ENCODE data around the gene IRX4. TPM values are rescaled to one million over a fixed set of nuclear protein-coding genes. Genes with fewer than 3 reads are reported as not detected.

Gene IRX4
- total RNA-seq, 1 donor from 2014 or later: not detected

DNA sequence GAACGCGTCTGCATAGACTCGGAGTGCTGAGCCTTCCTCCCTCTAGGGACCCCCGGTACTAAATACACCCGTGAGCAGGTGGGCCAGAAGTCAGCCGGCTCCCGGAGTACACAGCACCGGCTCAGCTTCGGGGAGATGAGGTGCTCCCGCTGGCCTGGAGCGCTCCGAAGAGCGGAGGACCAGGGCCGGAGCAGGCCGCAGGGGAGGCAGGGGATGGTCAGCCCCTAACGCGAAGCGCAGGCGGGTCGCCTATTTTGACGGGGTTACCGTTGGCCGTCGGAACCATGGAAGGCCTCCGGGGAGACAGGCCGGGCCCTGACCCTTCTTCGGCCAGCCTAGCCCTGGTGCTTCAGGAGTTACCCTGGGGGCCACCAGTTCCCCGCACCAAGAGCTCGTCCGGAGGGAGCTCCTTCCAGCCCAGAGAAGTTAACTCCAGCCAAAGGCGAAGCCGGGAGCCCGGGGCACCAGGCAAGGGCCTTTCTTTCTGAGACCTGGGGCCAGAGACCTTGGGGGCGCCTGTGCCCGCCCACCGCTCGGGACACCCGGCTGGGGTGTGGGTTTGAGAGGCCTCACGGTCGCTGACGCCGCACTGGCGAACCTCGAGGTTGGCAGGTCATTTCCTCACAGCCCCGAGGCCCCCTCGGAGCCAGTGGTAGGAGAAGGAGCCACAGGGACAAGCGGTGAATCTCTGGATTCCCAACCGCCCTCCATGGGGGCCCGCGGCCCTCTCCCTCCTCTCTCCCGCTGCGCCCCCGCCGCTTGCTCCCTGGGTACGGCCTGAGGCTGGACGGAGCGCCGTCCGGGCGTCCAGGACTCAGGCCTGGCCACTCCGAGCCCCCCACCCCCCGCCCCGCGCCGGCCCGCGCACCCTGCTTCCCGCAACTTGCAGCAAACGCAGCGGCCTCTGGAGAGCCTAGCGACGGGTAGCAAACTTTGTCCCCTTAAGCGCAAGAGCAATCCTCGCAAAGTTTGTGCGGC lies 3.4 kb upstream of the IRX4 start:
- peak; percentile 32 for DNase-seq
- Histone ChIP-seq H3K4me3 (no peak overlapping the region), H3K36me3 (no peaks in the 10 kb centered on the region), H3K27ac (no peak overlapping the region), H3K9me3 (no peaks in the 10 kb centered on the region), H3K4me1 (peaks cover 28% of the 10 kb centered on the region), H3K27me3 (ENCODE audit: low read depth) (peaks cover 99% of the 10 kb centered on the region)
- intact Hi-C loops (cut with DNase I): no loop called here
- no peak for ATAC-seq
- TF ChIP-seq, protein P1, sequence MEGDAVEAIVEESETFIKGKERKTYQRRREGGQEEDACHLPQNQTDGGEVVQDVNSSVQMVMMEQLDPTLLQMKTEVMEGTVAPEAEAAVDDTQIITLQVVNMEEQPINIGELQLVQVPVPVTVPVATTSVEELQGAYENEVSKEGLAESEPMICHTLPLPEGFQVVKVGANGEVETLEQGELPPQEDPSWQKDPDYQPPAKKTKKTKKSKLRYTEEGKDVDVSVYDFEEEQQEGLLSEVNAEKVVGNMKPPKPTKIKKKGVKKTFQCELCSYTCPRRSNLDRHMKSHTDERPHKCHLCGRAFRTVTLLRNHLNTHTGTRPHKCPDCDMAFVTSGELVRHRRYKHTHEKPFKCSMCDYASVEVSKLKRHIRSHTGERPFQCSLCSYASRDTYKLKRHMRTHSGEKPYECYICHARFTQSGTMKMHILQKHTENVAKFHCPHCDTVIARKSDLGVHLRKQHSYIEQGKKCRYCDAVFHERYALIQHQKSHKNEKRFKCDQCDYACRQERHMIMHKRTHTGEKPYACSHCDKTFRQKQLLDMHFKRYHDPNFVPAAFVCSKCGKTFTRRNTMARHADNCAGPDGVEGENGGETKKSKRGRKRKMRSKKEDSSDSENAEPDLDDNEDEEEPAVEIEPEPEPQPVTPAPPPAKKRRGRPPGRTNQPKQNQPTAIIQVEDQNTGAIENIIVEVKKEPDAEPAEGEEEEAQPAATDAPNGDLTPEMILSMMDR (IDR thresholded peaks at IDR 0.05): no peak

DNA sequence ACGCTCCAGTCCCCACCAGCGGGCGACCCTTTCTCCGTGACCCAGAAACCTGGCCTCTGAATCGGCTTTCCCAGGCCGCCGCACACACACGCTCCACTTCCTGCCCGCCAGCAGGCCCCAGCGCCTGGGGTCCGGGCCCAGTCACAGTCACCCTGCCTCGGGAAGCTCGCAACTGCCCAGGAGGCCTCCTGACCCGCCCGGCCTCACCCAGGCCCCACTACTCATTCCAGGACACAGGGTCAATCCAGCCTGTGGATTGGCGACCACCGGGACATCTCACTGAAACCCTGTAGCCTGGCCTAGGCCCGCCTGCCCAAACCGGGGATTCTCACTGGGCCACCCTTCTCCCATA lies 2.7 kb upstream of the IRX4 start:
- TF ChIP-seq, protein P1 (IDR thresholded peaks at IDR 0.05): no peak
- no peak overlapping the region for H3K27ac ChIP-seq
- peaks cover 28% of the 10 kb centered on the region for H3K4me1 ChIP-seq
- no peaks in the 10 kb centered on the region for H3K36me3 ChIP-seq
- no peak for ATAC-seq
- peaks cover 96% of the 10 kb centered on the region for H3K27me3 ChIP-seq (ENCODE audit: low read depth)
- DNase-seq: peak; percentile 28
- intact Hi-C loops (cut with DNase I): no loop called here
- H3K4me3 ChIP-seq: no peak overlapping the region
- no peaks in the 10 kb centered on the region for H3K9me3 ChIP-seq

DNA sequence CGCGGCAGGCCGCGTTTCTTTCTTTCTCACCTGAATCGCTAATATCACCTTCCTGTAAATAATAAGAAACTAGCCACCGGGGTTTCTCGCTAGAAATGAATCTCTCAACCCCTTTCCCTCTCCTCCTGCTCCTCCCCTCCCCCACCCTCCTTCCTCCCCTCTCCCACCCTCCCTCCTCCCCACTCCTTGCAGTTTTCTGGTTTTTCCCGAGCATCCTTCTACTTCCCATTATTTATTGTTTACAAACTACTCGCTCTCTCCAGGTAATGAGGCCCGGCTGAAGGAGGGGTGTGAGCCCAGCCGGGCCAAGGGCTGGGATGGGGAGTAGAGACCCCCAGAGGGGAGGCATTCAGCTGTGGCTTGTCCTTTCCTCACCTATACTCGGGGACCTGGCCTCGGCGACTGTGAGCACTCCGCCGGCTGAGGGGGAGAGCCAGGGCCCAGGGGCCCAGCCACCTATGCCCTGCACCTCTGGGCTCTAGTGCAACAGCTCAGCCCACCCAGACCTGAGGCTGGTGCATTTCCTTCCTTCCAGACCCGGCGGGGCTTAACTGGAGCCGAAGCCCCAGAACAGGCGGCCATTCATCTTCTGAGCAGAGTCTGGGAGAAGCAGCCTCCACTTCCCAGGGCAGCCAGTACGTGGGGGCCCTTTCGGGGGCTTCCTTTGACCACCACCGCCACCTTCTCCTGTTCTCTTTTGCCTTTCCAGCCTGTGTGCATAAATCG lies 2.1 kb upstream of the IRX4 start:
- DNase-seq (peak; percentile 19), ATAC-seq (no peak)
- Histone ChIP-seq H3K4me1 (peaks cover 28% of the 10 kb centered on the region), H3K27me3 (ENCODE audit: low read depth) (peaks cover 96% of the 10 kb centered on the region), H3K27ac (no peak overlapping the region), H3K4me3 (no peak overlapping the region), H3K9me3 (no peaks in the 10 kb centered on the region), H3K36me3 (no peaks in the 10 kb centered on the region)
- TF ChIP-seq, protein P1 (IDR thresholded peaks at IDR 0.05): no peak
- intact Hi-C loops (cut with DNase I): no loop called here

DNA sequence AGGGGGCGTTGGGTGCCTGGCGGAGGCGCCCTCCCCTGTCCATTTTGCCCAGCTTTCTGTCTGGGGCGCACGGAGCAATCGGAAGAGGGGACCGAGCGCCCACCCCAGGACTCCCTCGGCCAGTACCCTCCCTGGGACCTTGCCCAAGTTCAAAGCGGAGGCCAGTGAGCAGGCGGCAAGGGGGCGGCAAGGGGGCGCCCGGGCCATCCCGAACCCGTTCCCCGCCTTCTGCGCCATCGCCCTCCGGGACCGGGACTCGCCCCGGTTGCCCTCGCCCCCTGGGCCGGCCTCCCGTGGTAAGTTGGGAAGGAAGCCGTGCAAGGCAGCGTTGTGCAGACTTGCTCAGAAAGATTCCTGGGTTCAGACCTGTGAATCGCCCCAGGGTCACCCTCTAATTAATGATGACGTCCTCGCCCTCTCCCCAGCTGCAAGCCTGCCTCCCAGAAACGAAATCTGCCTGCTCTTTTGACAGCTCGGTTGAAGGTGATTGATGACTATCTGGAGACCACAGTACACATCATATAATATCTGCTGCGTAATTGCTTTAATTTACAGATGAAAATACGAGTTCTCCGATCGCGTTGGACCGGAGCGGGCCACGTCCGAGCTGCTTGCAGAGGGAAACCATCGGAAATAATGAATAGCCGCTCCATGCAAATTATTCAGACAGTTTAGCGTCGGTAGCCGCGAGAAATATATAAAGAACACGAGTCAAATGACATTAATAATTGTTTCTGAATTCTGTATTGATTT lies 1.4 kb upstream of the IRX4 start:
- TF ChIP-seq, protein P1 (IDR thresholded peaks at IDR 0.05): no peak
- Histone ChIP-seq H3K27ac (no peak overlapping the region), H3K4me3 (no peak overlapping the region), H3K36me3 (no peaks in the 10 kb centered on the region), H3K4me1 (peaks cover 28% of the 10 kb centered on the region), H3K9me3 (no peaks in the 10 kb centered on the region), H3K27me3 (ENCODE audit: low read depth) (peaks cover 96% of the 10 kb centered on the region)
- ATAC-seq: no peak
- DNase-seq: peak; percentile 27
- intact Hi-C loops (cut with DNase I): no loop called here
